Gastroesophageal sphincter (tissue), 3 donors: Measurements from ENCODE around the gene UBR7.

ENCODE experiments used
- CTCF ChIP-seq, 4 experiments: fragments of 200-600 bp in 2 of 4; fragments of 450-650 bp in 2 of 4; sonication (generic) in 1 of 4; IDR thresholded peaks; one replicate each; pipeline ENCODE4 v1.5.1; 2017 to 2019; ENCODE audit warnings: antibody characterized with exemption in 4 of 4, mild to moderate bottlenecking in 2 of 4, moderate library complexity in 2 of 4
- POLR2AphosphoS5 ChIP-seq: sonication (generic); formaldehyde crosslinking; IDR thresholded peaks from one replicate; pipeline ENCODE4 v1.6.1; 2017; ENCODE audit warnings: antibody characterized with exemption

GRCh38 chr14:93175492-93175891 is 31.6 kb upstream of the UBR7 start:
- no peak for TF ChIP-seq POLR2AphosphoS5
- TF ChIP-seq CTCF (IDR thresholded peaks at IDR 0.05) = no peak
